GM18867 (cell line): ENCODE data around the gene PRKCA.
"Not testable (repeated sequence)": the region's sequence is repeated elsewhere in the genome, so short reads cannot be mapped to it uniquely, and the experiment has no call there.

Source experiments
- ATAC-seq: cut with Tn5 transposase; IDR thresholded peaks from one replicate; pipeline ENCODE4 v1.9.1; 2021; ENCODE audit warnings: mild to moderate bottlenecking, moderate library complexity; ENCODE audit not compliant: unreplicated experiment

Gene PRKCA

GRCh38 chr17:66459811-66460270 is 157.4 kb downstream of the PRKCA start:
- no peak for ATAC-seq

DNA sequence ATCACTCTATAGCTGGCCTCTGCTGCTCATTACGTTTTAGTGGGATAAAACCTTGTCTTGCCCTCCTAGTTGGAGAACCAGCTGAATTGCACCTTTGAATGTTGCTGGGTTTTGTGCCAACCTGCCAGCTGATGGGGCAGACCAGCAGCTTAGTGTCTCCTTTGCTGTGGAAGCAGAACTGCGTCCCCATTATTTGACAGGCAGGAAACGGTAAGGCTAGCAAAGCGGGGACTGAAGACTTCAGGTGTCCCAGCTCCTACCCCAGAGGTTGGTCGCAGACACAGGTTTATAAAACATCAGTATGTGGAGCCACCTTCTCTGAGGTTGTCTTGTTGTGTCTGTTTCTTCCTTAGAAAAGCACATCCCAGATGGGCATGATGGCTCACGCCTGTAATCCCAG is 158.1 kb downstream of the PRKCA start:
- ATAC-seq = no peak

- ATAC-seq = no peak
Observed at GRCh38 chr17:66461343-66461995, 159.1 kb downstream of the PRKCA start.

DNA sequence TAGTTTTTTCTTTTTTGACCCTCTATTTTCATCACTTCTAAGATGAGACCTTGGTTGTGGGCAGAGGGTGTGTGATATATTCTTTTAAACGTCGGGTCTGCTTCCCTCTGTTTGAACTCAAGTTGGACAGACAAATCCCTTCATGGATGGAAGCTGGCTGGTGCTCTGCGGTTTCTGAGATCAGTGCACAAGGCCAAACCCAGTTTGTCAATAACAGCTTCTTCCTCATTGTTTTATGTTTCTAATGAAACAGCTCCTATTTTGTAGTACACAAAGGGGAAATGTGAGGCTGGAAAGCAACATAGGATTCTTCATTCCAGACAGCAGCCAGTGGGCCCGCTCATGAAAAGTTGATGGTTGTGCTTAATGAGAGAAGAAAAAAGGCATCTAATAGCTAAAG is 159.6 kb downstream of the PRKCA start:
- ATAC-seq = no peak

GRCh38 chr17:66464921-66465320 is 162.5 kb downstream of the PRKCA start:
- no peak for ATAC-seq

DNA sequence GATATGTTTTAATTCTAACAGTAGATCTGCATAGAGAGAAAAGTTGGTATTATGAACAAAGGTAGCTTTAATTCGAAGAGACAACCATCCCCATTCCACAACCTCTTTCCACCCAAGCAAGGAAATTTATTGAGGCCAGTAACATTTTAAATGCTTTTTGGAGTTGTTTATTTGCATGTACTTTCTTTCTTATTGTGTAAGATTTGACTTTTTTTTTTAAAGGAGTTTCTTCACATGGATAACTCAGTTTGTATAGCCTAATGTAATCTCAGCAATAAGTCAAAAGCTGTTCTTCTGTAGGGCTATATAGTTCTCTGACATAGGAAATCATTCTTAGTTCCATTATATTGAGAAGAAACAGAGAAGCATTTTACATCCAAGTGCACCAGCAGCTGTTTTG is 163.3 kb downstream of the PRKCA start:
- ATAC-seq = no peak

DNA sequence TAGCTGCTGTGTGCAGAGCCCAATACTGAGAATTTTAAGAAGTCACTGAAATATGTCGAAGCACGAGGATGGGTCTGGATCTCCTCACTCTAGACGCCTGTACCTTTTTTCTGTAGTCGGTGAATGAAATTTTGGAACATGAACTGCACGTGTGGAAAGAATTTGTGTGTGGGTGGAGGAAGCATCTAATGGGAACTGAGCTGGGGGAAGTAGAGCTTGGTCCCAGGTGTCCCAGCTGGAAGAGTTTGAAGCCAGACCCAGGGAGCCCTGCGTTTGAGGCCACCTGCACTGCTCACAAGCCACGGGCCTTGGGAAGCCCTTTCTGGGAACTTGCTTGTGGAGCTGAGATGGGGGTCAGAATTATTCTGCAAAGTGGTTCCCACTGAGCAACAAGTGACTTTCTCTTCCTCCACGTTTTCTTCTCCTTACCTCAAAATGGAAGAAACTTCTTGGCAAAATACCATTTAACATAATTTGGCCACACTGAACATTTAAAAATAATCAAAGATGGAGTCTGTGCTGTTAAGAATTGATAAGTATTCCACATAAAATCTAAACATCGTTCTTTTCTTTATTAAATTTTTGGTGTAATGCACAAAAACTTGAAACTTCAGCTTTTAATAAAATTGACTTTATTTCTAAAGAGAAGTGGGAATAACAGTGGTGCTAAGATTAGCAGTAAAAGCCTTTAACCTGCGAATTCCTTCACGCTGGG is 163.8 kb downstream of the PRKCA start:
- no peak for ATAC-seq

GRCh38 chr17:66466840-66467367 is 164.5 kb downstream of the PRKCA start:
- no peak for ATAC-seq

GRCh38 chr17:66467766-66468165 is 165.4 kb downstream of the PRKCA start:
- no peak for ATAC-seq

- ATAC-seq = no peak
Observed at GRCh38 chr17:66468241-66469087, 166.1 kb downstream of the PRKCA start.

DNA sequence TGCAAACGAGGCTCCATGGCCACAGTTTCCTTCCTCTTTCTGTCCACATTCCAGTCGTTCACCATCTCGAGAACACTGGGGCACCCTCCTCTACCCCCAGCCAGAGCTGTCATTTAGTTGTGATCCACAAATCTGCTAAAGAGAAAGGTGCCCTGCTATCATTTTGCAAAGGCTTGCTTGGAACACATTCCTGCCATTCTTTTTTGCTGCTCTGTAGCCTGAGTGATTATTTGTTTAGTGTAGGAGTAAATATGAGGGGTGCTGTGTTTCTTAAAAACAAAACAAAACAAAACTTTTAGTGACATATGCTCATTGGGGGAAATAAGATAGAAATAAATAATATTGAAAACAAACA is 166.7 kb downstream of the PRKCA start:
- ATAC-seq = no peak

DNA sequence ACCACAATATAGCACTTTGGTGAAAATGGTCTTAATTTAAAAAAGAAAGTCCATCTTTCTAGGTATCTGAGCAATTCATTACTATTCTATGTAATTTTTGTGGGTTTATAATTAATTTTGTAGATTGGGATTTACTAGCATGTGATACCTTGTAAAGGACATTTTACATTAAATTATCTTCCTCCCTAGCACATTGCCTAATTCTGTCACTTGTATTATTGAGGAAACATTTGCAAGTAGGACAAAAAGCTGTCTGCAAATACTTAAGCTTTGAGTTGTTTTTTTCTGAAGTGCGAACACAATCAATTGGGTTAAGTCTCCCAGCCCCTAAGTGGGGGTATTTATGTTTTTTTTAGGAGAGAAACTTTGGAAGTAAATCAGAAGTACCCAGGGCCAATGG is 167.0 kb downstream of the PRKCA start:
- ATAC-seq = no peak

DNA sequence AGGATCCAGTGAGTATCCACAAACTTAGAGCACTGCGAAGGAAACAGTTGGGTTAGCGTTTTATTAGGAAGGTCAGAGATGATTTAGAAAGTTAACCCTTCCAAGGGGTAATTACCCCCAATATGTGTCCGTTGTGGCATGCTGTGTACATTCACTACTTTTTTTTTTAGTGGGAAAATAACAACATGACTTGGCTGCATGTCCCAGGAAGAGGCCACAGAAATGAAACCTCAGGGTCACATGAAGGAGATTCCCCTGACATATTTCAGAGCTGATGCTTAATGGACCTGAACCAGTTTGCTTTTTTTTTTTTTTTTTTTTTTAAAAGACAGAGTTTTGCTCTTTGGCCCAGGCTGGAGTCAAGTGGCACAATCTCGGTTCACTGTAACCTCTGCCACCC is 167.5 kb downstream of the PRKCA start:
- no peak for ATAC-seq

DNA sequence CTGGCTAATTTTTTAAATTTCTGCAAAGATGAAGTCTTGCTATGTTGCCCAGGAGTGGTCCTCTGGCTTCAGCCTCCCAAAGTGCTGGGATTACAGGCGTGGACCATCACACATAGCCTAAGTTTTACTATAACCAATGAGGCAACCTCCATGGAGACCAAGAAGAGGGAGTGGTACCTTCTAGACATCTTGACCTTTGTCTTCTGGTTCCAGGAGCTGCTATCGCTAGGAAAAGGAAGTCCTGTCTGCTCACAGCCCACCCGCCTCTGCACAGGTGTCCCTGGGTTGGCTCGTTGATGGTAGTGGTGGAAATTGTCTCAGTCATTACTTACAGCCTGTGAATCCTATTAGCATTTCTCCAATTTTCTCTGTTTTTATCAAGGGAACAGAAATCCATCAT is 169.7 kb downstream of the PRKCA start:
- no peak for ATAC-seq

DNA sequence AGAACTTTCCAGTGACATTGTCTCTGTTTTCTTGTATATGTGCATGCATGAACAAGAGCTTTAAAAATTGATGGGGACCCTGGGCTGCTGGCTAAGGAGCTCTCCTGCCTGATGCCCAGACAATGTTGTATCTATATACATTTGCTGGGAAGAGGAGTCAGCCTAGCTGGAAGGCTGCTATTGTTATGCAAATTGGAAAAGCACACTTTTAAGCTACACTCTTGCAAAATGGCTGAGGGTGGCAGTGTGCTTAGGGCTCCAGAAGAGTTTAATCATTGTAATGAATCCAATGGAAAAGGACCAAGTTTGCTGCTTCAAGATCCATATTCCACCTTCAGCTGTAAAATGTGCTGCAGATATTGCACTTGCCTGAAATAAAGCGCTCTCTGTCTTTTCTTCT is 171.8 kb downstream of the PRKCA start:
- no peak for ATAC-seq

DNA sequence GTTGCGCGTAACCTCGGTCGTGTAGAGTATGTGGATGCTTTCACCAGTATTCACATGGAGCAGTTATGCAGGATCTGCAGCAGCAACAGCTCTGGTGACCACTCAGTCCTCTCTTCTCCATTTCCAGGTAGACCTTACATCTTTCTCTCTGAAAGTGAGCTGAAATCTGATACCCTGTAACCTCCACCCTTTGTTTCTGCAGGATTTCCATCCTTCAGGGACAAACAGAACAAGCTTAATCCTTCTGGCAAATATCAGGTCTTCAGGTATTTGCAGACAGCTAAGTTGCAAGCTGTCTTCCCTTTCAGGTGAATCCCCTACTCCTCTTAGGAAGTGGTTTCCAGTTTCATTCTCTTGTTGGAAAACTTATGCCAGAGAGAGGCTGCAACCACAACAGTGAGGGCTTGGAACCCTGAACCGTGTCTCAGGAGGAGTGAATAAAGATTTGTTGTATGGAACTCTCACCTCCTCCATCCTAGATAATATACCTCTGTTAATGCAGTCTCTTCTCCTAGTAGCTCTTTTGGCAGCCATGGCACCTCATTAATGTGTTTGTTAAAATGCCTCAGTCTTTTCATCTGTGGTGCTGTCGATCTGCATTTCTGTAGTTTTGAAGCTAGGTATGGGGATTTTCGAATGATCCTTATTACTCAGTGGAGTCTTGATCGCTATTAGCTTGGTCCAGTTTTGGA is 172.5 kb downstream of the PRKCA start:
- no peak for ATAC-seq

GRCh38 chr17:66476014-66476413 is 173.6 kb downstream of the PRKCA start:
- no peak for ATAC-seq

GRCh38 chr17:66477615-66478283 is 175.3 kb downstream of the PRKCA start:
- ATAC-seq = no peak

DNA sequence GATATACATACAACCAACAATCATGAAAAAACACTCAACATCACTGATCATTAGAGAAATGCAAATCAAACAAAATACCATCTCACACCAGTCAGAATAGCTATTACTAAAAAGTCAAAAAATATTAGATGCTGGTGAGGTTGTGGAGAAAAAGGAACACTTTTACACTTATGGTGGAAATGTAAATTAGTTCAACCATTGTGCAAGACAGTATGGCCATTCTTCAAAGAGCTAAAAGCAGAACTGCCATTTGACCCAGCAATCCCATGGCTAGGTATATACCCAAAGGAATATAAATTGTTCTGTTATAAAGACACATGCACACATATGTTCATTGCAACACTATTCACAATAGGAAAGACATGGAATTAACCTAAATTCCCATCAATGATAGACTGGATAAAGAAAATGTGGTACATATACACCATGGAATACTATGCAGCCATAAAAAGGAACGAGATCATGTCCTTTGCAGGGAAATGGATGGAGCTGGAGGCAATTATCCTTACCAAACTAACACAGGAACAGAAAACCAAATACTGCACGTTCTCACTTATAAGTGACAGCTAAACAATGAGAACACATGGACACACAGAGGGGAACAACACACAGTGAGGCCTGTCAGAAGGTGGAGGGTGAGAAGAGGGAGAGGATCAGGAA is 176.9 kb downstream of the PRKCA start:
- ATAC-seq = not testable (repeated sequence)

DNA sequence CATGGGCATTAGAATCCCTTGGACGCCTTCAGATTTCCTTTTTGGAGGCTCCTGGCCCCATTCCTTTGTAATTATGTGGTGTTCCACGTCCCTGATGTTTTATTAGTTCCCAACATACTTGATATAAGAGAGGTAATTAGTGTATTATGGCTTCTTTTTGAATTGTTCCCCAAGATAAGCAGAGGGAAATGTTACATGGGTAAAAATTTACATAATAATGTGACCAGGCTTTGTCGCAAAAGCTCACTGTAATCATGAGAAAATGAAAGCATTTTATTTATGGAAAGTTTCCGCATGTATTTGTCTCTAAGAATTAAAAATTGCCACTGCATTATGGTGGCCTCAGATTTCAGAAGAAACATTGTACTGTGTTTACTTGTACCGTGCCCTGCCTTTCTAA is 177.8 kb downstream of the PRKCA start:
- ATAC-seq = no peak
